SK-N-SH treated with all-trans-retinoic acid at 6 μM for 48 hours (cell line): ENCODE data around the gene SDR42E1.

Experiments
- ATAC-seq: fragments of 200-7000 bp; cut with Tn5 transposase; 3 replicates; pipeline ENCODE4 v1.9.1; 2020; ENCODE audit warnings: mild to moderate bottlenecking, moderate library complexity
- BACH2 ChIP-seq: fragments of 250-450 bp; sonication (Bioruptor Pico); IDR thresholded peaks from 2 replicates; pipeline ENCODE4 v1.9.0; 2021; ENCODE audit warnings: mild to moderate bottlenecking, borderline replicate concordance
- CREB5 ChIP-seq: fragments of 250-450 bp; sonication (Bioruptor Pico); IDR thresholded peaks from 2 replicates; pipeline ENCODE4 v1.5.1; 2020; ENCODE audit warnings: low read depth, mild to moderate bottlenecking, moderate library complexity
- CSDC2 ChIP-seq: fragments of 250-450 bp; sonication (Bioruptor Pico); IDR thresholded peaks from 2 replicates; pipeline ENCODE4 v1.5.0; 2020; ENCODE audit warnings: mild to moderate bottlenecking, moderate library complexity
- CSRNP3 ChIP-seq: fragments of 250-450 bp; sonication (Bioruptor Pico); IDR thresholded peaks from 2 replicates; pipeline ENCODE4 v1.5.1; 2021; ENCODE audit warnings: mild to moderate bottlenecking, moderate library complexity
- ESRRG ChIP-seq: fragments of 250-450 bp; sonication (Bioruptor Pico); IDR thresholded peaks from 2 replicates; pipeline ENCODE4 v1.6.1; 2021; ENCODE audit warnings: mild to moderate bottlenecking
- GLIS3 ChIP-seq: fragments of 250-450 bp; sonication (Bioruptor Pico); IDR thresholded peaks from 2 replicates; pipeline ENCODE4 v1.5.0; 2020; ENCODE audit warnings: mild to moderate bottlenecking, moderate library complexity
- ISL1 ChIP-seq: fragments of 250-450 bp; sonication (Bioruptor Pico); IDR thresholded peaks from 2 replicates; pipeline ENCODE4 v2.1.2; 2022; ENCODE audit warnings: mild to moderate bottlenecking, moderate library complexity
- OSR1 ChIP-seq: fragments of 250-450 bp; sonication (Bioruptor Pico); IDR thresholded peaks from 2 replicates; pipeline ENCODE4 v1.8.0; 2022; ENCODE audit warnings: moderate library complexity, mild to moderate bottlenecking, inconsistent platforms
- PATZ1 ChIP-seq: fragments of 250-450 bp; sonication (Bioruptor Pico); IDR thresholded peaks from 2 replicates; pipeline ENCODE4 v1.8.0; 2020; ENCODE audit warnings: mild to moderate bottlenecking, moderate library complexity, borderline replicate concordance
- RARB ChIP-seq: fragments of 250-450 bp; sonication (Bioruptor Pico); IDR thresholded peaks from 2 replicates; pipeline ENCODE4 v1.8.0; 2021; ENCODE audit warnings: mild to moderate bottlenecking, moderate library complexity
- SNAI2 ChIP-seq: fragments of 250-450 bp; sonication (Bioruptor Pico); IDR thresholded peaks from 2 replicates; pipeline ENCODE4 v1.5.0; 2020; ENCODE audit warnings: mild to moderate bottlenecking, moderate library complexity
- TCF4 ChIP-seq: fragments of 250-450 bp; sonication (Bioruptor Pico); IDR thresholded peaks from 2 replicates; pipeline ENCODE4 v1.8.0; 2021; ENCODE audit warnings: mild to moderate bottlenecking, moderate library complexity, borderline replicate concordance
- TOX ChIP-seq: fragments of 250-450 bp; sonication (Bioruptor Pico); IDR thresholded peaks from 2 replicates; pipeline ENCODE4 v1.8.0; 2021; ENCODE audit warnings: mild to moderate bottlenecking, moderate library complexity, borderline replicate concordance
- ZC3H10 ChIP-seq: fragments of 250-450 bp; sonication (Bioruptor Pico); IDR thresholded peaks from 2 replicates; pipeline ENCODE4 v1.5.1; 2021; ENCODE audit warnings: mild to moderate bottlenecking, moderate library complexity
- ZFP3 ChIP-seq: fragments of 250-450 bp; sonication (Bioruptor Pico); IDR thresholded peaks from 2 replicates; pipeline ENCODE4 v1.5.0; 2020; ENCODE audit warnings: mild to moderate bottlenecking, moderate library complexity
- ZFP30 ChIP-seq: fragments of 450-650 bp; formaldehyde crosslinking; IDR thresholded peaks from 2 replicates; pipeline ENCODE4 v1.5.0; 2022; ENCODE audit warnings: mild to moderate bottlenecking, moderate library complexity
- ZNF565 ChIP-seq: fragments of 450-650 bp; formaldehyde crosslinking; conservative IDR thresholded peaks from 2 replicates; pipeline ENCODE4 v1.5.0; 2020; ENCODE audit warnings: low read depth, mild to moderate bottlenecking, moderate library complexity
- ZNF70 ChIP-seq: fragments of 450-650 bp; formaldehyde crosslinking; IDR thresholded peaks from 2 replicates; pipeline ENCODE4 v1.5.0; 2020; ENCODE audit warnings: mild to moderate bottlenecking, moderate library complexity
- ZNF8 ChIP-seq: fragments of 450-650 bp; formaldehyde crosslinking; IDR thresholded peaks from 2 replicates; pipeline ENCODE4 v1.5.0; 2020; ENCODE audit warnings: mild to moderate bottlenecking, moderate library complexity
- TF ChIP-seq, protein P1 (sequence below): fragments of 250-450 bp; sonication (Bioruptor Pico); IDR thresholded peaks from 2 replicates; pipeline ENCODE4 v1.5.0; 2020; ENCODE audit warnings: mild to moderate bottlenecking, moderate library complexity

SDR42E1 gene

DNA sequence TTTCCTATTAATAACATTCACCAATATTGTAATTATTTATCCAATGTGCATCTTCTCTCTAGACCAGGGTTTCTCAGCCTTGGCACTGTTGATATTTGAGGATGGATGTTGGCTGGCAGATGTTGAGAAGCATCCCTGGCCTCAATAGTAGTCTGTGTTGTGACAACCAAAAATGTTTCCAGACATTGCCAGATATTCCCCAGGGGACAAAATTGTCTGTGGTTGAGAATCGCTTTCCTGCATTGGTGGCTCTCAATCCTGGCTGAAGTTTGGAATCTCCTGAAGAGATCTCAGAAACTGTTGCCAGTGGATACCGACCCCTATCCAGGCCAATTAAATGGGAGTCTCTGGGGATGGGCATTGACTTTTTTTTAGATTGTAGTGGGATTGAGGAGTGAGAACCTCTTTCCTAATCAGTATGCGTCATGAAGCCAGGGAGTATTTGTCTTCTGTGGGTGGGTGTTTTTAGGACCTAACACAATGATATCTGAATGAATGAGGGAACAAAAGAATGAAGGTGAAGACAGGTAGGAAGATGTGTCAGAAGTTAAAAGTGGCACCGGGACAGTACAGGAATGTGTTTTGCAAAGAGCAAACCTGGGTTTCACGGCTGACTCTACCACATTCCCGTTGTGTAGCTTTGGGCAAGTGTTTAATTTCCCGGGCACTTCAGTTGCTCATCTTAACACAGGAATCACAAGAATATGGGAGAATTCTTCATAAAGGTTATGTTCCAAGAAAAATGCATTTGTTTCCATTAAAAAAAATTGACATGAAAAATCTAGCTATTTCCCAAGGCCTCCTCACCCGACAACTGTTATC is 48.1 kb upstream of the SDR42E1 start (continued):
- TF ChIP-seq, protein P1, sequence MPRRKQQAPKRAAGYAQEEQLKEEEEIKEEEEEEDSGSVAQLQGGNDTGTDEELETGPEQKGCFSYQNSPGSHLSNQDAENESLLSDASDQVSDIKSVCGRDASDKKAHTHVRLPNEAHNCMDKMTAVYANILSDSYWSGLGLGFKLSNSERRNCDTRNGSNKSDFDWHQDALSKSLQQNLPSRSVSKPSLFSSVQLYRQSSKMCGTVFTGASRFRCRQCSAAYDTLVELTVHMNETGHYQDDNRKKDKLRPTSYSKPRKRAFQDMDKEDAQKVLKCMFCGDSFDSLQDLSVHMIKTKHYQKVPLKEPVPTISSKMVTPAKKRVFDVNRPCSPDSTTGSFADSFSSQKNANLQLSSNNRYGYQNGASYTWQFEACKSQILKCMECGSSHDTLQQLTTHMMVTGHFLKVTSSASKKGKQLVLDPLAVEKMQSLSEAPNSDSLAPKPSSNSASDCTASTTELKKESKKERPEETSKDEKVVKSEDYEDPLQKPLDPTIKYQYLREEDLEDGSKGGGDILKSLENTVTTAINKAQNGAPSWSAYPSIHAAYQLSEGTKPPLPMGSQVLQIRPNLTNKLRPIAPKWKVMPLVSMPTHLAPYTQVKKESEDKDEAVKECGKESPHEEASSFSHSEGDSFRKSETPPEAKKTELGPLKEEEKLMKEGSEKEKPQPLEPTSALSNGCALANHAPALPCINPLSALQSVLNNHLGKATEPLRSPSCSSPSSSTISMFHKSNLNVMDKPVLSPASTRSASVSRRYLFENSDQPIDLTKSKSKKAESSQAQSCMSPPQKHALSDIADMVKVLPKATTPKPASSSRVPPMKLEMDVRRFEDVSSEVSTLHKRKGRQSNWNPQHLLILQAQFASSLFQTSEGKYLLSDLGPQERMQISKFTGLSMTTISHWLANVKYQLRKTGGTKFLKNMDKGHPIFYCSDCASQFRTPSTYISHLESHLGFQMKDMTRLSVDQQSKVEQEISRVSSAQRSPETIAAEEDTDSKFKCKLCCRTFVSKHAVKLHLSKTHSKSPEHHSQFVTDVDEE (CRISPR knock-in tag): no peak
- no peak for TF ChIP-seq GLIS3 (CRISPR knock-in tag)
- no peak for TF ChIP-seq TCF4 (CRISPR knock-in tag)
- no peak for TF ChIP-seq ZC3H10 (CRISPR knock-in tag)
- TF ChIP-seq ESRRG (CRISPR knock-in tag): no peak
- TF ChIP-seq ZNF70 (CRISPR knock-in tag): no peak
- TF ChIP-seq ISL1 (CRISPR knock-in tag): no peak

DNA sequence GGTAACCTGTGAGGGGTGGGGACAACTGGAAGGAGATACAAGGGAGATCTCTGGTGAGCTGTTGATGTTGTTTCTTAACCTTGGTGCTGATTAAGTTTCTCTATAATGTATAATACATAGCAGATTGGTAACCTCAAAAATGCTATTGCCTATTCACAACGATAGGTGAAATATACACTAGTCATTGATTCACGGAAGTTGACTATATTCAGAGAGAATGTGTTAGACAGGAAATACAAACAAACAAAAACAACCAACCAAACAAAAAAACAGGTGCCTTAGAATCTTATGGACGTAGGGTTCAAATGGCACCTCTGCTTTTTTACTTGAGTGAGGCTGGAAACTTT is 45.3 kb upstream of the SDR42E1 start:
- no peak for ATAC-seq
- TF ChIP-seq ESRRG (CRISPR knock-in tag): no peak
- TF ChIP-seq GLIS3 (CRISPR knock-in tag): no peak
- no peak for TF ChIP-seq TCF4 (CRISPR knock-in tag)
- no peak for TF ChIP-seq ZC3H10 (CRISPR knock-in tag)
- no peak for TF ChIP-seq CSDC2 (CRISPR knock-in tag)
- no peak for TF ChIP-seq TOX (CRISPR knock-in tag)

- ATAC-seq: no peak
- TF ChIP-seq OSR1 (CRISPR knock-in tag) (no peak), ESRRG (CRISPR knock-in tag) (no peak), ZFP3 (no peak), CSRNP3 (CRISPR knock-in tag) (no peak), ZNF565 (no peak), PATZ1 (CRISPR knock-in tag) (no peak), CREB5 (CRISPR knock-in tag) (no peak), RARB (no peak), ZC3H10 (CRISPR knock-in tag) (no peak), BACH2 (no peak)
- TF ChIP-seq, all 23 proteins: peak for 0
Observed at GRCh38 chr16:82055728-82056549, 44.7 kb upstream of the SDR42E1 start.

DNA sequence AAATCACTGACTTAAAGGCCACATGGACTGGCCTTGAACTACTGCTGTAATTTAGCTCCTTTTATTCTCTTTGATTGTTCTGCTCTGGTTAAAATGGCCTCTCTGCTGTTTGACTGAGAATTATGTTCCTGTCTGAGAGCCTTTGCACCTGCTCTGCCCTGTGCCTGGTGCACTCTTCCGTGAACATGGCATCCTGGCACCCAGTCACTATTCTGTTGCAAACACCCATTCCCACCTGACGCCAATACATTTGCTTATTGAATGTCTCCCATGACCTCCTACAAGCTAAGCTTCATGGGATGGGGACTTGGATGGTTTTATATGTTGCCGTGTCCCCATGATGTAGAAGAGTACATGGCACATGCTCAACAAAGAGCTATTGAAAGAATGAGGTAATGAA is 43.8 kb upstream of the SDR42E1 start:
- TF ChIP-seq ZFP3 (no peak), SNAI2 (CRISPR knock-in tag) (no peak), OSR1 (CRISPR knock-in tag) (no peak), ZC3H10 (CRISPR knock-in tag) (no peak), ZNF8 (CRISPR knock-in tag) (no peak), CREB5 (CRISPR knock-in tag) (no peak), ZNF70 (CRISPR knock-in tag) (no peak), TOX (CRISPR knock-in tag) (no peak), CSRNP3 (CRISPR knock-in tag) (no peak), PATZ1 (CRISPR knock-in tag) (no peak), ZFP30 (CRISPR knock-in tag) (no peak), BACH2 (no peak)
- TF ChIP-seq, all 23 proteins: peak for 0
- no peak for ATAC-seq
